CD4-positive, alpha-beta T cell treated with Interleukin-15 for 4 hours (primary cell): ENCODE results near the gene DIPK1A.

Experiments used
- DNase-seq: peaks from one replicate; pipeline ENCODE4 v3.0.0-alpha.2; 2020; ENCODE audit warnings: low spot score

The DIPK1A gene

GRCh38 chr1:92839442-92839841, 121.8 kb downstream of the DIPK1A start:
- DNase-seq: no peak

GRCh38 chr1:92838519-92838918, 122.7 kb downstream of the DIPK1A start:
- DNase-seq: no peak

GRCh38 chr1:92837062-92837461, 124.2 kb downstream of the DIPK1A start:
- DNase-seq: no peak

- DNase-seq: no peak
Measured at GRCh38 chr1:92834617-92835016, 126.6 kb downstream of the DIPK1A start.

- no peak for DNase-seq
Measured at GRCh38 chr1:92833840-92834239, 127.4 kb downstream of the DIPK1A start.

GRCh38 chr1:92832537-92833114, 128.6 kb downstream of the DIPK1A start:
- no peak for DNase-seq

GRCh38 chr1:92831762-92832536, 129.3 kb downstream of the DIPK1A start, which contains the start of gene RPL5:
RPL5 (plus strand) TSS chr1:92832040; CDS start chr1:92832115, 75 bp downstream.
- peak; percentile 97 for DNase-seq

- DNase-seq: no peak
Measured at GRCh38 chr1:92831368-92831761, 129.9 kb downstream of the DIPK1A start.

GRCh38 chr1:92826792-92827191, 134.5 kb downstream of the DIPK1A start:
- DNase-seq: no peak

GRCh38 chr1:92822879-92823278, 138.4 kb downstream of the DIPK1A start:
- DNase-seq: no peak

GRCh38 chr1:92820551-92820950, 140.7 kb downstream of the DIPK1A start:
- DNase-seq: no peak

GRCh38 chr1:92820024-92820423, 141.2 kb downstream of the DIPK1A start:
- DNase-seq: no peak

- peak; percentile 25 for DNase-seq
Measured at GRCh38 chr1:92817986-92818764, 143.1 kb downstream of the DIPK1A start.

GRCh38 chr1:92817137-92817697, 144.0 kb downstream of the DIPK1A start:
- DNase-seq: no peak

- DNase-seq: no peak
Measured at GRCh38 chr1:92816732-92817131, 144.5 kb downstream of the DIPK1A start.

GRCh38 chr1:92808381-92808780, 152.9 kb downstream of the DIPK1A start:
- no peak for DNase-seq

- no peak for DNase-seq
Measured at GRCh38 chr1:92805216-92805615, 156.0 kb downstream of the DIPK1A start.

GRCh38 chr1:92804721-92805201, 156.5 kb downstream of the DIPK1A start:
- no peak for DNase-seq

GRCh38 chr1:92803140-92803887, 157.9 kb downstream of the DIPK1A start:
- DNase-seq: no peak

GRCh38 chr1:92797961-92798360, 163.3 kb downstream of the DIPK1A start:
- no peak for DNase-seq

GRCh38 chr1:92797297-92797696, 164.0 kb downstream of the DIPK1A start:
- no peak for DNase-seq

GRCh38 chr1:92795166-92795565, 166.1 kb downstream of the DIPK1A start:
- no peak for DNase-seq
